LNCaP clone FGC (cell line): ENCODE data around the gene FAM229A.

Source experiments
- DNase-seq: peaks from one replicate; pipeline ENCODE4 v3.0.0-alpha.2; 2011; ENCODE audit warnings: low read depth
- H3K4me3 ChIP-seq: 2 replicates; pipeline ENCODE4 v1.5.1; 2011; ENCODE audit warnings: mild to moderate bottlenecking, low read depth, low read length, control low read depth
- CTCF ChIP-seq: IDR thresholded peaks from 2 replicates; pipeline ENCODE4 v1.5.1; 2012; ENCODE audit warnings: mild to moderate bottlenecking; ENCODE audit not compliant: control insufficient read depth, insufficient read depth; ENCODE audit errors: extremely low read depth

The FAM229A gene

GRCh38 chr1:32353886-32354570, 8.3 kb downstream of the FAM229A start:
- no peak for DNase-seq
- no peak overlapping the region for H3K4me3 ChIP-seq
- TF ChIP-seq CTCF, result no peak

- no peak for DNase-seq
- H3K4me3 ChIP-seq, result no peak overlapping the region
- no peak for TF ChIP-seq CTCF
Observed at GRCh38 chr1:32353431-32353830, 8.9 kb downstream of the FAM229A start.

GRCh38 chr1:32352831-32353383, 9.4 kb downstream of the FAM229A start:
- H3K4me3 ChIP-seq, result peak overlapping the region; percentile 83
- DNase-seq, result no peak
- no peak for TF ChIP-seq CTCF

GRCh38 chr1:32352239-32352745, 10.0 kb downstream of the FAM229A start:
- no peak for TF ChIP-seq CTCF
- no peak for DNase-seq
- H3K4me3 ChIP-seq, result peak overlapping the region; percentile 83

- 0 out of 2 replicates have a peak, but pooled peaks have one; percentile 11 for TF ChIP-seq CTCF
- H3K4me3 ChIP-seq, result peak overlapping the region; percentile 83
- peak; percentile 82 for DNase-seq
Observed at GRCh38 chr1:32351399-32352238, 10.7 kb downstream of the FAM229A start.

- DNase-seq, result peak; percentile 21
- H3K4me3 ChIP-seq, result peak overlapping the region; percentile 83
- peak; percentile 43 for TF ChIP-seq CTCF
Observed at GRCh38 chr1:32350785-32351398, 11.4 kb downstream of the FAM229A start.
